HG03521 (cell line): ENCODE results near the gene POLD3.

Source experiments
- ATAC-seq: cut with Tn5 transposase; IDR thresholded peaks from one replicate; pipeline ENCODE4 v1.9.1; 2021; ENCODE audit warnings: mild to moderate bottlenecking, moderate library complexity; ENCODE audit not compliant: unreplicated experiment

Gene POLD3, protein sequence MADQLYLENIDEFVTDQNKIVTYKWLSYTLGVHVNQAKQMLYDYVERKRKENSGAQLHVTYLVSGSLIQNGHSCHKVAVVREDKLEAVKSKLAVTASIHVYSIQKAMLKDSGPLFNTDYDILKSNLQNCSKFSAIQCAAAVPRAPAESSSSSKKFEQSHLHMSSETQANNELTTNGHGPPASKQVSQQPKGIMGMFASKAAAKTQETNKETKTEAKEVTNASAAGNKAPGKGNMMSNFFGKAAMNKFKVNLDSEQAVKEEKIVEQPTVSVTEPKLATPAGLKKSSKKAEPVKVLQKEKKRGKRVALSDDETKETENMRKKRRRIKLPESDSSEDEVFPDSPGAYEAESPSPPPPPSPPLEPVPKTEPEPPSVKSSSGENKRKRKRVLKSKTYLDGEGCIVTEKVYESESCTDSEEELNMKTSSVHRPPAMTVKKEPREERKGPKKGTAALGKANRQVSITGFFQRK

GRCh38 chr11:74592441-74593362 is at the start of gene POLD3:
Gene POLD3, plus strand, starts transcription at chr11:74592582. Its CDS starts 77 bp downstream, at chr11:74592659.
- ATAC-seq: peak; percentile 82

- ATAC-seq: no peak
Observed at GRCh38 chr11:74543991-74544390, 48.4 kb upstream of the POLD3 start.

- no peak for ATAC-seq
Observed at GRCh38 chr11:74546752-74547151, 45.6 kb upstream of the POLD3 start.

DNA sequence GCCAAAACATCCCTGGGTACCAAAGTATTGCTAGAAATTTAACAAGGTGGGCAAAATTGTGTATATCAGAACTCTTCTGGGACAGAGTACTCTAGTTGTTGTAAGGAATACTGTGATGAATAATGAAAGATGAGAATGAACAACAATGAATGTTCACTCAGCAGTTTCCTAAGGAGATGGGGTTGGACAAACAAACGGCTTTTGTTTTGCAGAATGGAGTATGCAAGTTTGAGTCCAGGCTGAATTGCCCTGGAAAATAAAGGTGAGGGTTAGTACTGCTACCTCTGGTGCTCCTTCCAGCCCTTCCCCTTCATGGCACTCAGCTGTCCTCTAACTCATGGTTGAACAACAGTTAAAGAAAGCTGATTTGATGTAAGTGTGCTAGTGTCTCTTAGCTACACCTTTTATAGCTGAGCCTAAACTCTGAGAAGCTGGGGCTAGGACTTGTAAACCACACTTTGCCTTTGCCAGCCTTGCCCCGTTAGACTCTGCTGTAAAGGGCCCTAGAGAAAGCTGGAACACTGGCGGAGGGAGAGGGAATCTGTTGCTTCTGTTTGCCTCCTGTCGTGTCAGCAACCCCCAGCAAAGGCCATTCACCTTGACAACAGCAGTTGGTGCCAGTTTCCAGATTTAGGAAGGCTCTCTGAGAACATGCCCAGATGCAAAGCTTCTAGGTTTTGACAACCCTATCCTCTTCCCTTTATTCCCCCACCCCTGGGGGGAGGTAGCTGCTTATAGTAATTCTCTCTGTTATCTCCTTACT is 41.2 kb upstream of the POLD3 start:
- no peak for ATAC-seq

- no peak for ATAC-seq
Observed at GRCh38 chr11:74551754-74552145, 40.6 kb upstream of the POLD3 start.

GRCh38 chr11:74557526-74557925 is 34.9 kb upstream of the POLD3 start:
- no peak for ATAC-seq

GRCh38 chr11:74559110-74559933 is 33.1 kb upstream of the POLD3 start:
- ATAC-seq: no peak

GRCh38 chr11:74559934-74560309 is 32.5 kb upstream of the POLD3 start:
- no peak for ATAC-seq

- ATAC-seq: no peak
Observed at GRCh38 chr11:74566146-74566960, 26.0 kb upstream of the POLD3 start.

GRCh38 chr11:74568028-74568427 is 24.4 kb upstream of the POLD3 start:
- no peak for ATAC-seq

DNA sequence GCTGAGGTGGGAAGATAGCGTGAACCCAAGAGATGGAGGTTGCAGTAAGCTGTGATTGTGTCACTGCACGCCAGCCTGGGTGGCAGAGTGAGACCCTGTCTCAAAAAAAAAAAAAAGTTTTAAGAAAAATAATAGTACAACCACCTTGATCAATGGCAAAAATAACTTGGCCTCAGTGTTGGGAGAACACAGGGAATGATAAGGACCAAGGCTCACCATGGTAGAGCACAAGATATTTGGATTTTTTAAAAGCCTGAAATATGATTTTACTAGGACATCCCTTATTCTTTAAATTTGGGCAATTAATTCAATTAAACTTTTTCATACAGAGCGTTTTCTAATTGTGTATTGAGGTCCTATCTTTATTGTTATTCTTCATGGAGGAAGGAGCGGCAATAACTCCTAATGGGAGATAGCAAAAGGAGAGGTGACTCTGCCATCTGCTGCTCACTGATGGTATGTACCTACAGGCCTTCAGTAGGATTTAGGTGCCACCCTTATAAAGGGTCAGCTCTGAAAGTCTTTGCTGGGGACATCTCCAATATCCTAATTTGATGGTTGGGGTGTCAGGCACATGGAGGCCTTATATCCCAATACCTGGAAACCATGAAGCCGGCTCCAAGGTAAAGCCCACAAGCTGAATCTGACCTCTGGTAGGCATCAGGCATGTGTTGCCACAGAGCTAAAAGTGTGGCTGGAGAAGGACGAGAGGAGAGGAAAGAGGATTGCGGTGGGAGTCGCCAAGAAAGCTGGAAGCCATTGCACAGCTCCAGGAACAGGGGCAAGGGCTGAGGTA is 21.9 kb upstream of the POLD3 start:
- ATAC-seq: no peak

GRCh38 chr11:74571062-74571399 is 21.4 kb upstream of the POLD3 start:
- ATAC-seq: no peak

GRCh38 chr11:74572349-74572748 is 20.0 kb upstream of the POLD3 start:
- ATAC-seq: no peak

- no peak for ATAC-seq
Observed at GRCh38 chr11:74574563-74574962, 17.8 kb upstream of the POLD3 start.

DNA sequence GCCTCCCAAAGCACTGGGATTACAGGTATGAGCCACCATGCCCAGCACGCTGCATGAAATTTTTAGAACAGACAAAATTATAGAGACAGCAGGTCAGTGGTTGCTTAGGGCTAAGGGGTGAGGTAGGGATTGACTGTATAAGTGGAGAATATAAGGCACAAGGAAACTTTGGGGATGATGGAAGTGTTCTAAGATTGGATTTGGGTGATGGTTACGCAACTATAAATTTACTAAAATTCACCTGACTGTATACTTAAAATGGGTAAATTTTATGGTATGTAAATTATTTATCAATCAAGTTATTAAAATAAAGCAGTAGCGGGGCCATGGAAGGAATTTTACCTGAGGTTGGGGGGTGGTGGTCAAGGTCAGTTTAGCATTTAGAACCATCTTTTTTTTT is 16.4 kb upstream of the POLD3 start:
- no peak for ATAC-seq

DNA sequence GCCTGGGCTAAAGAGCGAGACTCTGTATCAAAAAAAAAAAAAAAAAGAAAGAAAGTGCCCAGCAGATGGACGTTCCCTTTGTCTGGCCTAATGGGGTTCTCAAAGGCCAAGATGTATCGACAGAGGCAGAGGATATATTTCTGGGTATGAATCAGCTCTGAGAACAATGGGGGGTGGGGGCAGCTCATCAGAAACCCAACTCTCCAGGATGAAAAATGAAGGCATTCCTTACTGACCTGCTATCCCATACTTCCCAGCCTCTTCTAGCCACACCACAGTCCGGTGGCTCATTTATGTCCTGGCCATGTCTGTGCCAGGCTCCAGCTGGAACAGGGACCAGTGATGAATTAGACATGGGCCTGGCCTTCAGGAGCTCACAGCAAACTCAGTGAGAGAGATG is 15.2 kb upstream of the POLD3 start:
- ATAC-seq: no peak

- no peak for ATAC-seq
Observed at GRCh38 chr11:74577624-74578396, 14.6 kb upstream of the POLD3 start.
